HG02678 (cell line): ENCODE measurements around the gene EFHB.
"Not testable (repeated sequence)": the region's sequence is repeated elsewhere in the genome, so short reads cannot be mapped to it uniquely, and the experiment has no call there.

Source experiments
- ATAC-seq: cut with Tn5 transposase; IDR thresholded peaks from one replicate; pipeline ENCODE4 v1.9.1; 2021; ENCODE audit warnings: mild to moderate bottlenecking, moderate library complexity; ENCODE audit not compliant: unreplicated experiment

Gene EFHB

GRCh38 chr3:19931180-19931692, 2.8 kb downstream of the EFHB start:
- ATAC-seq, result peak; percentile 77

- ATAC-seq, result no peak
Observed at GRCh38 chr3:19920401-19921080, 13.5 kb downstream of the EFHB start.

GRCh38 chr3:19917167-19917566, 16.9 kb downstream of the EFHB start:
- no peak for ATAC-seq

- no peak for ATAC-seq
Observed at GRCh38 chr3:19911452-19911851, 22.6 kb downstream of the EFHB start.

GRCh38 chr3:19907523-19907922, 26.5 kb downstream of the EFHB start:
- ATAC-seq, result no peak

GRCh38 chr3:19903649-19904048, 30.4 kb downstream of the EFHB start:
- no peak for ATAC-seq

- ATAC-seq, result no peak
Observed at GRCh38 chr3:19901918-19902317, 32.1 kb downstream of the EFHB start.

- no peak for ATAC-seq
Observed at GRCh38 chr3:19901337-19901736, 32.7 kb downstream of the EFHB start.

GRCh38 chr3:19899833-19900232, 34.2 kb downstream of the EFHB start:
- not testable (repeated sequence) for ATAC-seq

GRCh38 chr3:19899264-19899663, 34.8 kb downstream of the EFHB start:
- ATAC-seq, result no peak

- ATAC-seq, result no peak
Observed at GRCh38 chr3:19898721-19899120, 35.3 kb downstream of the EFHB start.

GRCh38 chr3:19891740-19892139, 42.3 kb downstream of the EFHB start:
- no peak for ATAC-seq

GRCh38 chr3:19888428-19889152, 45.4 kb downstream of the EFHB start:
- no peak for ATAC-seq

- ATAC-seq, result not testable (repeated sequence)
Observed at GRCh38 chr3:19887122-19887521, 46.9 kb downstream of the EFHB start.

- no peak for ATAC-seq
Observed at GRCh38 chr3:19886404-19886803, 47.6 kb downstream of the EFHB start.

- no peak for ATAC-seq
Observed at GRCh38 chr3:19885468-19885867, 48.5 kb downstream of the EFHB start.

GRCh38 chr3:19881852-19882251, 52.2 kb downstream of the EFHB start:
- no peak for ATAC-seq

GRCh38 chr3:19881036-19881435, 53.0 kb downstream of the EFHB start:
- ATAC-seq, result no peak

- ATAC-seq, result no peak
Observed at GRCh38 chr3:19877656-19878055, 56.4 kb downstream of the EFHB start.

- ATAC-seq, result peak; percentile 96
Observed at GRCh38 chr3:19866751-19867347, 67.2 kb downstream of the EFHB start.

- ATAC-seq, result not testable (repeated sequence)
Observed at GRCh38 chr3:19855318-19855717, 78.7 kb downstream of the EFHB start.

GRCh38 chr3:19846609-19847008, 87.4 kb downstream of the EFHB start:
- ATAC-seq, result not testable (repeated sequence)
